Measurements from ENCODE around the gene DPY19L2.
"Not testable (repeated sequence)": the region's sequence is repeated elsewhere in the genome, so short reads cannot be mapped to it uniquely, and the experiment has no call there.

GRCh38 chr12:63669427-63669826 lies 1.1 kb upstream of the DPY19L2 start:
- TF ChIP-seq CTCF, POLR2A, POLR2AphosphoS5, EP300 (IDR thresholded peaks at IDR 0.05): not testable (repeated sequence)

Measured in gastroesophageal sphincter (tissue), 3 donors.